ENCODE measurements around the gene USP37. TPM values are rescaled to one million over a fixed set of nuclear protein-coding genes. Genes with fewer than 3 reads are reported as not detected.

Gene USP37
- total RNA-seq, 3 donors from 2014 or later: 11.5 to 14.3 (median 11.6) TPM

DNA sequence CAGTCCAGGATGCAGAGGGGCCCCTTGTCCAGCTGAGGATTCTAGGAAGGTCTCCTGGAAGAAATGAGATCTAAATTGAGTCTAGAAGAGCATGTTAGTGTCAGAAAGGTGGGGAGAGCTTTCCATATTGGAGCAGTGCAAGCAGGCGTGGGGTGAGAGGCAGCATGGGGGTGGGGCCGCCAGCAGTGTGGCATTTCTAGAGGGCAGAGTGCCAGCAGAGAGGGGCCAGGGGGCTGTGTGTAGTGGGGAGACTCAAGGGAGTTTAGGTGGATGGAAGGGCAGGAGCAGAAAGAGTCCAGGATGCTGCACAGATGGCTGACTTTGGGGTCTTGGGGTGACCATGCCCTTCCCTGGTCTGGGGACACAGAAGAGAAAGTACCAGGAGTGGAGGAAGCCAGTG is 147.1 kb downstream of the USP37 start:
- intact Hi-C loops (cut with DNase I, micrococcal nuclease): no loop called here
- Histone ChIP-seq H3K36me3 (ENCODE audit: low read depth) (no peaks in the 10 kb centered on the region), H3K4me1 (ENCODE audit: low read depth) (peaks cover 6% of the 10 kb centered on the region), H3K9me3 (no peaks in the 10 kb centered on the region), H3K4me3 (no peak overlapping the region)
- TF ChIP-seq, protein P1, sequence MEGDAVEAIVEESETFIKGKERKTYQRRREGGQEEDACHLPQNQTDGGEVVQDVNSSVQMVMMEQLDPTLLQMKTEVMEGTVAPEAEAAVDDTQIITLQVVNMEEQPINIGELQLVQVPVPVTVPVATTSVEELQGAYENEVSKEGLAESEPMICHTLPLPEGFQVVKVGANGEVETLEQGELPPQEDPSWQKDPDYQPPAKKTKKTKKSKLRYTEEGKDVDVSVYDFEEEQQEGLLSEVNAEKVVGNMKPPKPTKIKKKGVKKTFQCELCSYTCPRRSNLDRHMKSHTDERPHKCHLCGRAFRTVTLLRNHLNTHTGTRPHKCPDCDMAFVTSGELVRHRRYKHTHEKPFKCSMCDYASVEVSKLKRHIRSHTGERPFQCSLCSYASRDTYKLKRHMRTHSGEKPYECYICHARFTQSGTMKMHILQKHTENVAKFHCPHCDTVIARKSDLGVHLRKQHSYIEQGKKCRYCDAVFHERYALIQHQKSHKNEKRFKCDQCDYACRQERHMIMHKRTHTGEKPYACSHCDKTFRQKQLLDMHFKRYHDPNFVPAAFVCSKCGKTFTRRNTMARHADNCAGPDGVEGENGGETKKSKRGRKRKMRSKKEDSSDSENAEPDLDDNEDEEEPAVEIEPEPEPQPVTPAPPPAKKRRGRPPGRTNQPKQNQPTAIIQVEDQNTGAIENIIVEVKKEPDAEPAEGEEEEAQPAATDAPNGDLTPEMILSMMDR (IDR thresholded peaks at IDR 0.05): no peak
- ATAC-seq (no peak), DNase-seq (peak in 2 of 3 donors; percentile 37 to 52)

DNA sequence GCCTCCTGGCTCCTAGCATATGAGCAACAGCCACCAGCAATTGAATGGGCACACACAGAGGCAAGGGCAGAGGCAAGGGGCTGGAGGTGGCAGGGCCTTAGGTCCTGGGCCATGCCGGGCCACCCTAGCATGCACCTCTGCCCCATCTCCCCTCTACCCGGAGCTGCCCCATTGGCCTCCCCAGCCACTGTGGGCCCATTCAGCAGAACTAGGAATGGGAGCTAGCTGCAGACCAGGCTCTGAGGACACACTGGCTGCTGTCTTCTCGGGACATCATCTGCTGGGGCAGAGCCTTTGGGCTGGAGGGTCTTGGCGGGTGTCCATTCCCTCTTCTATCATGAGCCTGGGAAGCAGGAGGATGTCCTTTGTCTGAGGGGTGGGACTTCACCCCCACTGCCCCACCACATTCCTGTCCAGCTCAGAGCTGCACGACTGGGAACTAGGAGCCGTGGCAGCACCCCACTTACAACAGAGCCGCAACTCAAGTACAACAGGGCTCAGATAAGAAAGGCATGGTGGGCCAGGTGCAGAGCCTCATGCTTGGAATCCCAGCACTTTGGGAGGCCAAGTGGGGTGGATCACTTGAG is 148.4 kb downstream of the USP37 start:
- Histone ChIP-seq H3K9me3 (no peaks in the 10 kb centered on the region), H3K36me3 (ENCODE audit: low read depth) (no peaks in the 10 kb centered on the region), H3K4me3 (peak overlapping the region; percentile 25), H3K4me1 (ENCODE audit: low read depth) (peaks cover 6% of the 10 kb centered on the region)
- DNase-seq: peak in 2 of 3 donors; percentile 20 to 48
- TF ChIP-seq, protein P1 (IDR thresholded peaks at IDR 0.05): no peak
- ATAC-seq: peak; percentile 32
- intact Hi-C loops (cut with DNase I, micrococcal nuclease): no loop called here

DNA sequence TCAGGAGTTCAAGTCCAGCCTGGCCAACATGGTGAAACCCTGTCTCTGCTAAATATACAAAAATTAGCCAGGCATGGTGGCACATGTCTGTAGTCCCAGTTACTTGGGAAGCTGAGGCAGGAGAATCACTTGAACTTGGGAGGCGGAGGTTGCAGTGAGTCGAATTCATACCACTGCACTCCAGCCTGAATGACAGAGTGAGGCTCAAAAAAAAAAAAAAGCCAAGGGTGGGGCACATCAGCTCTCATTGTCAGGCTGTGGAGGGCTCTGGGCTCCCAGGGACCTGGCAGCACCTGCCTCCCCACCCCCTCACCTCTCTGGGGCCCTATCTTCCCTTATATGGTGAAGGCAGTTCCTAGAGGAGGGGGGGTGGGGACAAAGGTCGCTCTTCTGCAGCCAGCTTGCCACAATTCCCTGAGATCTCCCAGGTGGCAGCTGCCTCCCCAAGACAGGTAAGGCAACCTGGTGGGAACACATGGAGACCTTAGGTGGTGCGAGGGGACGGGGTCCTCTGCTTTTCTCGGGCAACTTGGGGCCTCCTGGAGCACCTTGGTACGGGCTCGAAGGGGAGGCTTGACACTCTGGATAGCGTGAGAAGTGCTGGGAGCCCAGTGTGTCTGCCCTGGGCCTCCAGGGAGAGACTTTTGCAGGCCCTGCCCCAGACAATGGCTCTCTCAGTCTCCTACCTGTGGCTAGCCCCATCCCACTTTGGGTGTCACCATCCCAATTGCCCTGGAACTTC is 149.3 kb downstream of the USP37 start, which contains the start of gene VIL1:
Gene VIL1 (plus strand): TSS at position 407 of the 742 bp plus-strand sequence. CDS start 4,656 bp downstream, outside the sequence.
- DNase-seq: peak; percentile 89 to 94 (median 90)
- intact Hi-C loops (cut with DNase I, micrococcal nuclease): no loop called here
- peaks cover 6% of the 10 kb centered on the region for H3K4me1 ChIP-seq (ENCODE audit: low read depth)
- peak within 1 kb of the TSS; percentile 25 for H3K4me3 ChIP-seq
- TF ChIP-seq, protein P1 (IDR thresholded peaks at IDR 0.05): no peak
- H3K9me3 ChIP-seq: no peaks in the 10 kb centered on the region
- peak; percentile 92 for ATAC-seq
- no peaks in the 10 kb centered on the region for H3K36me3 ChIP-seq (ENCODE audit: low read depth)

DNA sequence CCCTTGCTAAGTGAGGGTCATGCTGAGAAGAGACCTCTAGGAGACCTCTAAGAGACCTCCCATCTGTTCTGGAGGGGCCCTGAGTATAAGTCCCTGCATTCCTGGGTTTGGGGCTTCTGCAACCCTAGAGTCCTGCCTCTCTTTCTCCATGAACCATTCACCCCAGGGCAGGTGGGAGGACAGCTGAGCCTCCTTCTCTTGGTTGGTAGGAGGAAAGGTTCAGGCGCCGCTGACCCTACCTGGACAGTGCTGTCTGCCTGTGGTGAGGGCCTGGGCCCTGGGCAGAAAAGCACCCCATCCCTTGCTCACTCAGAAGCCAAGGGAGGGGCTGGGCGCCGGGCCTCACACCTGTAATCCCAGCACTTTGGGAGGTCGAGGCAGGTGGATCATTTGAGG is 149.8 kb downstream of the USP37 start:
- H3K4me1 ChIP-seq (ENCODE audit: low read depth): peaks cover 6% of the 10 kb centered on the region
- TF ChIP-seq, protein P1 (IDR thresholded peaks at IDR 0.05): no peak
- no peak for ATAC-seq

DNA sequence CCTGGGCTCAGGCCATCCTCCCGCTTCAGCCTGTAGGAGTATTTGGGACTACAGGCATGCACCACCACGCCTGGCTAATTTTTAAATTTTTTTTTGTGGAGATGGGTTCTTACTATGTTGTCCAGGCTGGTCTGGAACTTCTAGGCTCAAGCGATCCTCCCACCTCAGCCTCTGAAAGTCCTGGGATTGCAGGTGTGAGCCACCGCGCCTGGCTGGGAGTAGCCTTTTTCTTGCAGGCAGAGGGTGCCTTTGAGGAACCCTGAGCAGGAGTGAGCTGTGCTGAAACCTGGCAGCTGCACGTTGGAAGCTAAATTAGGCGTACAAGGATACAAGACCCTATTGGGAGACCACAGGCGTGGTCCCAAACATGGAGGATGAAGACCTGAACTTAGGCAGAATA is 160.4 kb downstream of the USP37 start:
- ATAC-seq (no peak), DNase-seq (peak in 2 of 3 donors; percentile 24 to 53)
- H3K4me1 ChIP-seq (ENCODE audit: low read depth): peaks cover 19% of the 10 kb centered on the region
- no peaks in the 10 kb centered on the region for H3K9me3 ChIP-seq
- no peak overlapping the region for H3K4me3 ChIP-seq
- TF ChIP-seq, protein P1 (IDR thresholded peaks at IDR 0.05): no peak
- no peaks in the 10 kb centered on the region for H3K36me3 ChIP-seq (ENCODE audit: low read depth)
- intact Hi-C loops (cut with DNase I, micrococcal nuclease): no loop called here

More for the DNA sequence above, 149.8 kb downstream of the USP37 start:
- DNase-seq: peak in 2 of 3 donors; percentile 16 to 50
- Histone ChIP-seq H3K36me3 (ENCODE audit: low read depth) (no peaks in the 10 kb centered on the region), H3K9me3 (no peaks in the 10 kb centered on the region), H3K4me3 (no peak overlapping the region)
- intact Hi-C loops (cut with DNase I, micrococcal nuclease): no loop called here
